GM18951 (cell line): ENCODE results near the gene RAC2.

Source experiments
- POLR2A ChIP-seq: IDR thresholded peaks from 4 replicates; pipeline ENCODE4 v1.6.1; 2011; ENCODE audit warnings: mild to moderate bottlenecking; ENCODE audit not compliant: insufficient read length, insufficient read depth; ENCODE audit errors: extremely low read depth
- in situ Hi-C: fragments of 300-500 bp; cut with MboI; formaldehyde crosslinking; loops from one replicate; pipeline ENCODE4 v1.12.0; 2022; ENCODE audit warnings: low sequenced_read_pairs, mixed read lengths, inconsistent platforms; ENCODE audit not compliant: unreplicated experiment

The RAC2 gene

DNA sequence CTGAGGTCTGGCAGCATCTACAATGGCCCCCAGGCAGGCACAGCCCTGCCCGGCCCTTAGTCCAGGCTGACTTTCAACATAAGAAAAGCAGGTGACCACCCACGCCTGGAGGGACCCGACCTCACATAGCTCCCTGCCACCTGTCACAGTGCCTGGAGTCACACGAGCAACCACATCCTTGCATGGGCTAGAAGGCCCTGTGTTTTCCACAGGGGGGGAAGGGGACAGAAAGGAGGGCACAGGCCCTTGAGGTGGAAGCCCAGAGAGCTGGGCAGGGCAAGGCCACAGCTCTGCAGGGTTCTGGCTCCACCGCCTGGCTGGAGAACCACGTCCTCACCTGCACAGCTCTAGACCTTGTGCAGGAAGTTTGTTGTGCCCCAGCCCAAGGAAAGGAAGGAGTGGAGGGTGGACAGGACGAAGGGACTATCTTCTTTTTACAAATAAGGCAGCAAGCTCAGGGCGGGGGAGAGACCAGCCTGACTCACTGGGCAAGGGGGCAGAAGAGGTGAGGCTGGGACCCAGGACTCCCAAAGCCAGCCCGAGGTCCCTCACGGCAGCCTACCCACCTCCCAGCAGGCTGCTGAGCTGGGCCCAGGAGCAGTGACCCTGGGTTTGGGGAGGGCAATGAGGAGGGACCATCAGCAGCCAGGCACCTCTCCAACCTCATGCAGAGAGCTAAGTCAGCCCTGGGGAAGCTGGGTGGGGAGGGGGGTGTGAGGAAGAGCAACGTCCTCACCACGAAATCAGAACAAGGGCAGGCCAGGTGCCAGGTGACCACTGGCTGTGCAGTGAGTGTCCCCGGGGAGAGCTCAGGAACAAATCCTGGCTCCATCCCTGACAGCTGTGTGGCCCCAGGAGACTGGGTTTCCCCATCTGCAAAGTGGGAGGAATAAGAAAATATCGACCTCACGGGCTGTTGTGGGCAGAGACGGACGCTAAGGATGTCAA is 60.4 kb downstream of the RAC2 start:
- in situ Hi-C loops = no loop called here
- TF ChIP-seq POLR2A = no peak

- in situ Hi-C loops = no loop called here
Observed at GRCh38 chr22:37182949-37183245, 61.2 kb downstream of the RAC2 start.

DNA sequence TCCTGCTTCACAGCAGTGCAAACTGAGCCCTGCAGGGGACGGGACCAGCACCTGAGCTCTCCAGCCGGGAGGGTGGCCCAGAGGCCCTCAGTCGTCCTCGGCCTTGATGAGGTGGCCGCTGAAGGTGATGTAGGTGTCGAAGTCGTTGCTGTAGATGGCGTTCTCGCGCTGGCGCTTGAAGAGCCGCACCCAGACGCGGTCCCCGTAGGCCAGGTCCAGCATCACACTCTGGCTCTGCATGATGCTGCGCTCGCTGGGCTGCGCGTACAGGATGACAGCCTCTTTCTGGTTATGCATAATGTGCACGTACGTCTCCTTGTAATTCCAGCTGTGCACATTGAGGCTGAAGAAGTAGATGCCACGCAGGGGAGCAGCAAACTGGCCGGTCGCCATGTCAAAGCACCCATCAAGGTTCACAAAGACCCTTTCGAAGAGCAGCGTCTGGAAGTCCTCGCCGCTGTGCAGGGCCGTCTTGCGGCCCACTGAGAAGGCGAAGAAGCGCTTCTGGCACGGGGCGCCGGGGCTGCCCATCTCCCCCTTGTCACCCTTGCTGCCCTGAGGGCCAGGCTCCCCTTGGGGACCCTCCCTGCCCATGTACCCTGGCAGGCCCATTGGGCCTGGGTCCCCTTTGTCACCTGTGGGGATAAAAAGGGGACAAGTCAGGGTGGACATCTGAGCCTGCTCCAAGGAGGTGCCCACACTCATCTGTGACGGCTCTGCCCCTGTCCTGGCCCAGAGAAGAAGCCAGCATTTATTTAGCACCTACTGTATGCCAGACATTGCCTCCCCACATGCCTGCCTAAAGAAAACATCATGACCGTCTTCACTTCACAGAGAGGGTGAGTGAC is 61.7 kb downstream of the RAC2 start:
- in situ Hi-C loops = no loop called here
- TF ChIP-seq POLR2A = no peak

More at GRCh38 chr22:37182949-37183245, 61.2 kb downstream of the RAC2 start:
- no peak for TF ChIP-seq POLR2A

DNA sequence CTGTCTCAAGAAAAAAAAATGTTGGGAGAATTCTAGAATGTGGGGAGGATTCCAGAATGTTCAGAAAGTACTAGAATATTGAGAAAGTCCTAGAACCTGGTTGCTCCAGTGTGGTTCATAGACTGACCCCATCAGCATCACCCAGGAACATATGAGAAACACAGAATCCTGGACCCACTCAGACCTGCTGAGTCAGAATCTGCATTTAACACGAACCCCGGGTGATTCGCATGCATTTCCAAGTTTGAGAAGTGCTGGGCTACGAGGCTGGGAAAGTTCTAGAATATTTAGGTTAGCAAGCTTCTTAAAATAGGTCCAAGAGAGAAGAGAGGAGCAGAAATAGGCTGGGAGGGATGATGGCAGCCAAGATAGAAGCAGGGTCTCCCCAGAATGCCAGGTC is 62.4 kb downstream of the RAC2 start:
- no peak for TF ChIP-seq POLR2A
- in situ Hi-C loops = no loop called here

DNA sequence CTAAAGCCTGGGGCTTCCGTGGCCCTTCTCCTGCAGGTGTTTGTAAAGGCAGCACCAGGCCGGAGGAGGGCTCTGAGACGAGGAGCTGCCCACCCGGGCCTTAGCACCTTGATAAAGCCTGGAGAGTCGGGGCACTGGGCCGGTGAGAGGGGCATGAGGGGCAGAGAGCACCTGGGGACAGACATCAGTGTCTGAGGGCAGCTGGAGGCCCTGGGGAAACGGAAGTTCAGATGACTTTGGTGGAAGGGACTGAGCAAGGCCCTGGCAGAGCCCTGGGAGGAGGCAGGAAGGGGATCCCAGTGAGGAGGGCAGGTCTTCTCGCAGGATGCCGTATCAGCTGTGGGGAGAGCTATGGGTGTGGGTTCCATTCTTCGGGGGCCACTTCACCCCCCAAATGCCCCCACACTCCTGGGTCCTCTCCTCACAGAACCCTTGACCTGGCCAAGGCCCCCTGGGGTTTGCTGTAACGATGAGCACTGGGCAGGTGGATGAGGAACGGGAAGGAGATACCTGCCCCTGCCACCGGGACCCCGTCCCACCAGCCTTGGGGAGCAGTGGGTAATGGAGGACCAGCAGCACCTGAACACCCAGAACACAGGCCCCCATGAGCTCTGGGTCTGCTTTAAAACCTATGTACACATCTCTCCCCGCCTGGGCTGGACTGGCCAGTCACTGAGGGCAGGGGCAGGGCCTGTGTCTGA is 63.4 kb downstream of the RAC2 start:
- TF ChIP-seq POLR2A = no peak
- in situ Hi-C loops = no loop called here

DNA sequence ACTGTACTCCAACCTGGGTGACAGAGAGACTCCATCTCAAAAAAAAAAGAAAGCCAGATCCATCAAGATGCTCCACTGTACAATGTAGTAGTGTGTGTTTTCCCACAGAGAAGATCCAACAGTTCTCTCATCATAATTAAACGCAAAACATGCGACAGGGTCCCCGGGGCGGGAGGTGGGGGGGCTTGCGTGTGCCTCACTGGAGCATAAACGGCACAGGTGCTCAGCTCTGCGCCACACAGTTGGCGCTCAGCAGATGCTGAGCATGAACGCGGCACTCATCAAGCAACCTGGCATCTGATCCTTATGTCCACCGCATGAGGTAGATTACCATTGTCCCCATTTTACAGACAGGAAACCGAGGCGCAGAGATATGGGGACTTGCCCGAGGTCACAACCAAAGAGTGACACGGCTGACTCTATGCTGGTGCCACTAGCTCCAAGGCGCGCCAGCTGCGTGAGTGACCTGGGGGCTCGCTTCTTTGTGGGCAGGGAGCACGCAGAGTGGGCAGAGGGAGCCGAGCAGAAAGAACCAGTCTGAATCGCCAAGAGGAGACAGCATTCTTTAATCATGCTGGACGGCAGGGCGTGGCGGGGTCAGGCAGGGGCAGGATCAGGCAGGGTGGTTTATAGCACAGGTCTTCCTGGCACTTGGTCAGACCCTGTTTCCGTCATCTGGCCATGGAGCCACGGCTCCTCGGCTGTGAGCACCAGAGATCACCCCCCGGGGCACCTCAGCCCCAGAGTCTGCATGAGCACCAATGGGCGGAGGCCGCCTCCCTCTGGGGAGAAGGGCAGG is 64.2 kb downstream of the RAC2 start:
- TF ChIP-seq POLR2A = no peak
- in situ Hi-C loops = no loop called here

- in situ Hi-C loops = no loop called here
- no peak for TF ChIP-seq POLR2A
Observed at GRCh38 chr22:37179126-37179470, 65.0 kb downstream of the RAC2 start.

GRCh38 chr22:37178350-37179125 is 65.5 kb downstream of the RAC2 start:
- no peak for TF ChIP-seq POLR2A
- in situ Hi-C loops = no loop called here

DNA sequence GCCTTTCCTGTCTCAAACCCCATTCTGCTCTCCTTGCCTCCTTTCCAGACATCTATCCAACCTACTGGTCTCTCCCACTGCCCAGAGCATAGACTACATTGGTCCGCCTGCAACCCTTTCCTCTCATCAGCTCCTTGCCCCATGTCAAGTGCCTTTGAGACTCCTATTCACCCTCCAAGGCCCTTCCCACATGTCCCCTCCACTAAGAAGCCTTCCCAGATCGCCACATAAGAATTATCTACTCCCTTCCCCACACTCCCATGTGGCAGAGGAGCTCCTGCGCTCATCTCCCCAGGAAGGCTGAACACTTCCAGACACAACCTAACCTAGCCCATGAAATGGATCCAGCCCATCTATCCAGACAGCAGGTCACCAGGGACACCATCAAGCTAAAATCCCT is 66.3 kb downstream of the RAC2 start:
- no peak for TF ChIP-seq POLR2A
- in situ Hi-C loops = no loop called here

DNA sequence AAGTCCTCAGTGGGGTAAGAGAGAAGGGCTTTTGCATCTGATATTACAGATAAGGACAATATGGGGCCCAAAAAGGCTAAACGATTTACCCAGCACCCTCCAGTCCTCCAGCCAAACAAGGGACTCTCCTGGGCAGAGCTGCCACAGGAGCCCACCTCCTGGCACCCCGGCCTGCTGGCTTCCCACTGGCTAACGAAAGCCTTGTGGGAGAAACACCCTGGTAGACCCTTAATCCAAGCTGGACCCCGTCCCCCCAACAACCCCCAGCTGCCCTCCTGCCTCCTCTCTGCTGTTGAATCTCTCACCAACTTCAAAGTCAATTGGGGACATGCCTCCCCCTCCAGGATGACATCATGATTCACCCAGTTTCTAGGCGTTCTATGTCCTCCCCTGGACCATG is 66.8 kb downstream of the RAC2 start:
- no peak for TF ChIP-seq POLR2A
- in situ Hi-C loops = no loop called here

DNA sequence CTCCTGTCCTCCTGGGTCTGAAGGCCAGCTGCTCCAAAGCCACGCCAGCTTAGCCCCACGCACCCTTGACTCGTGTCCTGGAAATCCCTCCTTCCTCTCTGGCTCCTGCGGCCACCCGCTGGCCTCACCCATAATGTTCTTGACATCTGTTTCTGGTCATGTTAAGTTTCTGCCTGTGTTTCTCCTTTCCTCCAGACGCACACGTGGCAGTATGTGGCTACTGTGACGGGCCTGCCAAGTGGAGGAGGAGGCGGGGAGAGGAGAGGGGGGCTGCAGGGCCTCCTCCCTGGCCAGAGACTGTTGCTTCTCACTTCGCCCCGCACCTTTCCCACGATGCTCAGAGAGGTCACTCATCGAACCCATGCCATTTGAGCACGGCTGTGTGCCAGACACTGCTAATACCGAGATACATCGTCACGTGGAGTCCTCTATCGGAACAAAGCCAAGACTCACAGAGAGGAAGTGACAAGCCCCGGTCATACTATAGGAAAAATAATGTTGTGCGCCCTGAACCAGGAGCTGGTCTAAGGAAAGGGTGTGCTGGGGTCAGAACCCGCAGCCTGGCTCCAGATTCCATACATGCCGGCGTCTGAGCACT is 67.5 kb downstream of the RAC2 start:
- in situ Hi-C loops = no loop called here
- TF ChIP-seq POLR2A = no peak
